Stimulated activated CD8-positive, alpha-beta memory T cell treated with anti-CD3 and anti-CD28 coated beads, Interleukin-4, amount 100 ng/mL, for 24 hours (primary cell): ENCODE measurements around the gene SNCG.

Experiments
- DNase-seq: peaks from one replicate; pipeline ENCODE4 v3.0.0-alpha.2; 2020; ENCODE audit warnings: low read depth

The SNCG gene

GRCh38 chr10:86960863-86961434 is 2.5 kb downstream of the SNCG start:
- DNase-seq = no peak

GRCh38 chr10:86961481-86962091 is 3.2 kb downstream of the SNCG start:
- no peak for DNase-seq

- DNase-seq = no peak
These were observed 4.0 kb downstream of the SNCG start for GRCh38 chr10:86962136-86962980.

GRCh38 chr10:86962981-86963310 is 4.5 kb downstream of the SNCG start:
- no peak for DNase-seq

- DNase-seq = no peak
These were observed 5.0 kb downstream of the SNCG start for GRCh38 chr10:86963341-86963919.

GRCh38 chr10:86964061-86964846 is 5.9 kb downstream of the SNCG start:
- DNase-seq = no peak

- no peak for DNase-seq
These were observed 6.4 kb downstream of the SNCG start for GRCh38 chr10:86964847-86965190.

- no peak for DNase-seq
These were observed 7.7 kb downstream of the SNCG start for GRCh38 chr10:86965986-86966654.

GRCh38 chr10:86967481-86967941 is 9.1 kb downstream of the SNCG start:
- no peak for DNase-seq

- no peak for DNase-seq
These were observed 10.0 kb downstream of the SNCG start, which contains the start of gene ADIRF for GRCh38 chr10:86968271-86968993. ADIRF (plus strand) TSS chr10:86968482; CDS start chr10:86968545, 63 bp downstream.

- DNase-seq = no peak
These were observed 10.6 kb downstream of the SNCG start for GRCh38 chr10:86968994-86969355.

GRCh38 chr10:86969421-86970041 is 11.1 kb downstream of the SNCG start:
- DNase-seq = no peak

GRCh38 chr10:86970162-86970981 is 12.0 kb downstream of the SNCG start:
- DNase-seq = no peak

- no peak for DNase-seq
These were observed 12.5 kb downstream of the SNCG start for GRCh38 chr10:86970982-86971231.

GRCh38 chr10:86971232-86971991 is 13.0 kb downstream of the SNCG start:
- peak; percentile 79 for DNase-seq

- DNase-seq = no peak
These were observed 14.4 kb downstream of the SNCG start for GRCh38 chr10:86972613-86973380.

GRCh38 chr10:86974484-86974883 is 16.1 kb downstream of the SNCG start:
- DNase-seq = no peak

GRCh38 chr10:86976362-86977056 is 18.1 kb downstream of the SNCG start:
- DNase-seq = no peak
